ENCODE results near the gene IZUMO1.

GRCh38 chr19:48708471-48708870, 38.2 kb downstream of the IZUMO1 start:
- TF ChIP-seq CTCF (IDR thresholded peaks at IDR 0.05) (no peak), POLR2A (IDR thresholded peaks at IDR 0.05) (no peak)

All from Peyer's patch (tissue), 4 donors.